K562 (cell line): ENCODE measurements around the gene GLG1. TPM values are rescaled to one million over a fixed set of nuclear protein-coding genes. Genes with fewer than 3 reads are reported as not detected.

Experiments used
- ATAC-seq: fragments of 200-7000 bp; cut with Tn5 transposase; 3 replicates; pipeline ENCODE4 v1.9.1; 2020; ENCODE audit warnings: moderate library complexity
- BruUV-seq: library from RNA; stranded (reverse); fragments of 400-500 nt; replicated peaks from 2 replicates; lab custom pipeline; 2021; lab: Mats Ljungman, UMichigan
- CTCF ChIA-PET: fragments of 300-600 bp; formaldehyde crosslinking; extraction: SDS; loops from one replicate; lab custom pipeline; 2021; ENCODE audit warnings: low intra/inter-chr PET ratio; lab: Yijun Ruan, JAX
- POLR2A ChIA-PET: fragments of 300-600, 350-650 bp; sonication (Branson Sonifier 250); formaldehyde crosslinking; extraction: SDS; loops from one replicate; lab custom pipeline; 2021; ENCODE audit warnings: antibody characterized with exemption, inconsistent platforms; lab: Yijun Ruan, JAX
- DNase-seq, 4 experiments: peaks; one replicate each; pipeline versions ENCODE4 v3.0.0 to v3.0.0-alpha.2; 2011 to 2018; ENCODE audit warnings: low spot score in 3 of 4, mixed read lengths in 3 of 4; ENCODE audit errors: extremely low read depth in 1 of 4
- FAIRE-seq: peaks from 2 replicates; lab custom pipeline; 2011; peaks lifted over from hg19 to GRCh38; lab: Jason Lieb, UNC
- H2AFZ ChIP-seq: 2 replicates; pipeline ENCODE4 v1.6.0; 2011; ENCODE audit warnings: low read depth, low read length, control low read depth, inconsistent platforms
- H3K27ac ChIP-seq: fragments of 200-600 bp; 3 replicates; pipeline ENCODE4 v1.8.0; 2011; ENCODE audit warnings: low read depth, mild to moderate bottlenecking, control low read depth, inconsistent platforms, low read length, moderate library complexity, mixed read lengths; ENCODE audit errors: extremely low read depth
- H3K27me3 ChIP-seq, 2 experiments: fragments of 300-600 bp in 1 of 2; 2 replicates in 1 of 2; 3 replicates in 1 of 2; pipeline versions ENCODE4 v1.6.0 to v1.8.0; 2011; ENCODE audit warnings: inconsistent platforms in 2 of 2, low read length in 2 of 2, mild to moderate bottlenecking in 1 of 2, mixed read lengths in 1 of 2, moderate library complexity in 1 of 2; ENCODE audit not compliant: control insufficient read depth in 2 of 2, insufficient read depth in 2 of 2
- H3K36me3 ChIP-seq: fragments of 300-600 bp; 3 replicates; pipeline ENCODE4 v1.8.0; 2011; ENCODE audit warnings: mild to moderate bottlenecking, low read length, inconsistent platforms; ENCODE audit not compliant: control insufficient read depth, insufficient read depth
- H3K4me1 ChIP-seq, 2 experiments: fragments of 200-600 bp in 1 of 2; replicated peaks in 1 of 2; 2 replicates in 1 of 2; 3 replicates in 1 of 2; pipeline versions ENCODE4 v1.5.1 to v1.8.0; 2011; ENCODE audit warnings: inconsistent platforms in 2 of 2, low read length in 2 of 2, mild to moderate bottlenecking in 1 of 2, mixed read lengths in 1 of 2, moderate library complexity in 1 of 2; ENCODE audit not compliant: control insufficient read depth in 2 of 2, insufficient read depth in 2 of 2
- H3K4me2 ChIP-seq: 2 replicates; pipeline ENCODE4 v1.6.1; 2011; ENCODE audit warnings: low read length, control low read depth, inconsistent platforms, mixed read lengths; ENCODE audit not compliant: insufficient read depth
- H3K4me3 ChIP-seq: fragments of 200-600 bp; sonication (generic), shearing (Covaris generic); 2 replicates; pipeline ENCODE4 v1.5.1; 2016; ENCODE audit warnings: control low read depth, inconsistent platforms
- H3K79me2 ChIP-seq: fragments of 200-600 bp; 3 replicates; pipeline ENCODE4 v1.8.0; 2011; ENCODE audit warnings: low read length, inconsistent platforms; ENCODE audit not compliant: control insufficient read depth, insufficient read depth
- H3K9ac ChIP-seq, 2 experiments: 2 replicates each; pipeline versions ENCODE4 v1.6.0 to v1.6.1; 2011; ENCODE audit warnings: low read depth in 2 of 2, low read length in 2 of 2, control low read depth in 1 of 2, inconsistent platforms in 1 of 2, mild to moderate bottlenecking in 1 of 2, mixed read lengths in 1 of 2; ENCODE audit not compliant: insufficient read depth in 1 of 2
- H3K9me1 ChIP-seq: one replicate; pipeline ENCODE4 v1.6.0; 2011; ENCODE audit warnings: inconsistent platforms, mild to moderate bottlenecking, low read length, moderate library complexity; ENCODE audit not compliant: control insufficient read depth, insufficient read depth
- H3K9me3 ChIP-seq: replicated peaks from 2 replicates; pipeline ENCODE4 v1.5.1; 2011; ENCODE audit warnings: low read depth, low read length, inconsistent platforms; ENCODE audit not compliant: control insufficient read depth, insufficient read depth
- H4K20me1 ChIP-seq: replicated peaks from 2 replicates; pipeline ENCODE4 v1.6.1; 2011; ENCODE audit warnings: low read length, inconsistent platforms, mixed read lengths; ENCODE audit not compliant: control insufficient read depth, insufficient read depth
- BCOR ChIP-seq: fragments of 450-650 bp; IDR thresholded peaks from 2 replicates; pipeline ENCODE4 v1.6.1; 2016
- CBX5 ChIP-seq: IDR thresholded peaks from 2 replicates; pipeline ENCODE4 v1.6.1; 2014; ENCODE audit warnings: low read depth, borderline replicate concordance
- CEBPB ChIP-seq: fragments of 450-650 bp; IDR thresholded peaks from 2 replicates; pipeline ENCODE4 v1.6.1; 2016; ENCODE audit warnings: missing genetic modification characterization, missing compliant biosample characterization
- DPF2 ChIP-seq: fragments of 450-650 bp; IDR thresholded peaks from 2 replicates; pipeline ENCODE4 v1.6.1; 2016
- ESRRB ChIP-seq: fragments of 250-450 bp; sonication (Bioruptor Pico); IDR thresholded peaks from 2 replicates; pipeline ENCODE4 v1.5.0; 2020; ENCODE audit warnings: mild to moderate bottlenecking, moderate library complexity, borderline replicate concordance
- MTA3 ChIP-seq: fragments of 450-650 bp; formaldehyde crosslinking; IDR thresholded peaks from 2 replicates; pipeline ENCODE4 v1.6.1; 2017; ENCODE audit warnings: mild to moderate bottlenecking, borderline replicate concordance
- POLR2AphosphoS5 ChIP-seq: IDR thresholded peaks from 2 replicates; pipeline ENCODE4 v1.6.1; 2011; ENCODE audit warnings: mild to moderate bottlenecking, low read depth, low read length, moderate library complexity; ENCODE audit not compliant: control insufficient read depth, insufficient read depth
- SUPT5H ChIP-seq: fragments of 450-650 bp; IDR thresholded peaks from 2 replicates; pipeline ENCODE4 v1.6.1; 2016
- TEAD2 ChIP-seq: fragments of 450-650 bp; IDR thresholded peaks from 2 replicates; pipeline ENCODE4 v1.6.1; 2016; ENCODE audit warnings: missing genetic modification characterization, control low read depth, missing compliant biosample characterization
- ZNF174 ChIP-seq: fragments of 250-450 bp; sonication (Bioruptor Pico); IDR thresholded peaks from 2 replicates; pipeline ENCODE4 v1.4.0; 2020; ENCODE audit warnings: mild to moderate bottlenecking
- ZNF75A ChIP-seq: fragments of 450-650 bp; formaldehyde crosslinking; IDR thresholded peaks from 2 replicates; pipeline ENCODE4 v1.4.0; 2020; ENCODE audit warnings: mild to moderate bottlenecking
- WGBS: fragments of 100-300 bp; shearing (Covaris generic); methylation state at CpG from one replicate; pipeline ENCODE4 v1.1.6; 2016; ENCODE audit warnings: low coverage, mixed read lengths; ENCODE audit not compliant: insufficient coverage; ENCODE audit errors: missing lambda C conversion rate; 5-methylcytosine and 5-hydroxymethylcytosine counted together
- in situ Hi-C: fragments of 300-500 bp; cut with MboI; formaldehyde crosslinking; loops from 4 replicates; pipeline ENCODE4 v1.15.0; 2018; ENCODE audit warnings: inconsistent platforms, mixed read lengths
- intact Hi-C: fragments of 100-400 bp; cut with micrococcal nuclease; formaldehyde crosslinking; loops from 2 replicates; pipeline ENCODE4 v1.14.2; 2022
- polyA plus RNA-seq, 8 experiments: library from polyadenylated mRNA; depleted of rRNA in 4 of 8; stranded (reverse) in 5 of 8; unstranded in 3 of 8; fragments of >200 nt; fragmentation: Nextera tagmentation in 2 of 8; fragmentation: Illumina TruSeq in 1 of 8; extraction: Ambion mirVana in 2 of 8; extraction: Trizol in 1 of 8; gene quantifications; 2 replicates each; pipeline versions ENCODE4 v1.2.1 to v1.2.3, GENCODE V29; 2011 to 2014; ENCODE audit warnings: inconsistent platforms in 1 of 8, missing spikeins in 1 of 8
- total RNA-seq, 7 experiments: library from RNA; depleted of rRNA in 6 of 7; stranded (reverse); fragments of >200 nt in 6 of 7; fragmentation: Illumina TruSeq in 2 of 7; extraction: Trizol in 2 of 7; gene quantifications; 2 replicates each; pipeline versions ENCODE4 v1.2.1 to v1.2.3, GENCODE V29; 2011 to 2021; ENCODE audit warnings: low replicate concordance in 1 of 7
- TF ChIP-seq, protein P1 (sequence below): sonication (generic); formaldehyde crosslinking; IDR thresholded peaks from 2 replicates; pipeline ENCODE4 v1.8.1; 2023; ENCODE audit warnings: mild to moderate bottlenecking, missing genetic modification reagents

The GLG1 gene
- total and polyA plus RNA-seq, 9 of the 15 experiments (the other 6 are each of a cell fraction or from before 2014, with no cell fraction given) = 6.2 to 36.0 (median 23.6) TPM

DNA sequence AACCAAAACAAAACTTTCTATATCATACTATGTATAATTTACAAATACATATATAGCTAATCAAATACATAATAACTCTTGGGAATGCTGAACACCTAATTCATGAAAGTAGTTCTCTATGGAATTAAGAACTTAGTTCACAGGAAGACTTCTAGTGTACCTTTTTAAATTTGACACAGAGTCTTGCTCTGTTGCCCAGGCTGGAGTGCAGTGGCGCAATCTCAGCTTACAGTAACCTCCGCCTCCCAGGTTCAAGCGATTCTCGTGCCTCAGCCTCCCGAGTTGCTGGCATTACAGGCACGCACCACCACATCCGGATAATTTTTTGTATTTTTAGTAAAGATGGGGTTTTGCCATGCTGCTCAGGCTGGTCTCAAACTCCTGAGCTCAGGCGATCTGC lies 35.1 kb upstream of the GLG1 start:
- Histone ChIP-seq H3K27me3 (no peaks in the 10 kb centered on the region), H3K4me1 (no peaks in the 10 kb centered on the region), H3K79me2 (no peaks in the 10 kb centered on the region; the same call in 2 of the 3 replicates), H3K36me3 (peaks cover 93% of the 10 kb centered on the region), H3K9me3 (no peaks in the 10 kb centered on the region), H3K27ac (no peak overlapping the region), H4K20me1 (peaks cover 4% of the 10 kb centered on the region; the same call in 1 of the 2 replicates), H2AFZ (no peak overlapping the region), H3K4me3 (no peak overlapping the region), H3K4me2 (no peak overlapping the region), H3K9me1 (no peaks in the 10 kb centered on the region), H3K9ac (no peak overlapping the region)
- TF ChIP-seq SUPT5H (0 out of 2 replicates have a peak, but pooled peaks have one; percentile 19), CBX5 (no peak), MTA3 (no peak), CEBPB (tag) (peak; percentile 50)
- no peak for DNase-seq
- FAIRE-seq = no peak
- no peak for ATAC-seq
- 94% methylated on average over 8 of the region's 8 CpGs for WGBS
- BruUV-seq = no TSS peak
- CTCF ChIA-PET = no interaction called here
- in situ Hi-C loops (no loop called here), intact Hi-C loops (no loop called here)
- POLR2A ChIA-PET = interaction anchor here (0.7 to 1.3 kb wide), 3 partner anchors 10 to 203 kb away, joined by 3 to 6 read pairs (median 3); no protein-coding TSS in a partner anchor

DNA sequence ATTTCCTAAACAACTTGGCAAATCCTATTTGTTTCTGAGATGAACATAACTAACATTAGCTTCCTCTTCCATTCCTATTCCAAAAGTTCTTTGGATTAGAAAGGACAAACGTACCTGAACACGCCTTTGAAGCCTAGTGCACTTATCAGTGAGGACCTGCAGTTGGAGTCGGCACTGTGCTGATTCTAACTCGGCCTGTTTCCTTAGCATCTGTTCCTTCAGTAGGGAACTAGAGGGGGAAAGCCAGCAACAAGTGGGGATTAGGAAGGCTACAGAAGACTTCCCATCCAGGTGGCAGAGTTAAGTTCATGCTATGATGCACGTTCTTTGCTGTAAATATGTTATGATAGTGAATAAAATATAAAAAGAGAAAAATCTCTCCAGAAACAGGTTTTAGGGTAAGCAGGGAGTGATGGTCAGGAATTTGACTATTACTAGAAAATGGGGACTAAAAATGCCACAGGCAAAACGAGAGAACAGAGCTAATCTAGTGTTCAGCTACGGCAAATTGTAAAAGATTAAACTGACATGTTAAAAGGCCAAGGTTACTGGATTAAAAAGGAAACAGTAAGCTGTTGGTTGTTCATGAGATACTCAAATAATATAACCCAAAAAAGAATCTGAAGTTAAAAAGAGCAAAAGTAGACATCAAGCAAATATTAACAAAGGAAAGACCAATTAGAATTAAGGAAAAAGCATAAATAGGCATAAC lies 31.0 kb upstream of the GLG1 start:
- 85% methylated on average over 7 of the region's 7 CpGs for WGBS
- peaks cover 93% of the 10 kb centered on the region for H3K36me3 ChIP-seq
- intact Hi-C loops = no loop called here
- no peaks in the 10 kb centered on the region for H3K9me1 ChIP-seq
- H3K4me1 ChIP-seq = no peaks in the 10 kb centered on the region
- H3K27ac ChIP-seq = no peak overlapping the region
- no peak overlapping the region for H3K4me3 ChIP-seq
- H3K79me2 ChIP-seq = no peaks in the 10 kb centered on the region; the same call in 2 of the 3 replicates
- no peak for FAIRE-seq
- no peak overlapping the region for H3K4me2 ChIP-seq
- DNase-seq = no peak
- TSS peak; percentile 9 for BruUV-seq
- no peaks in the 10 kb centered on the region for H3K9me3 ChIP-seq
- CTCF ChIA-PET = no interaction called here
- no peak overlapping the region for H3K9ac ChIP-seq
- H4K20me1 ChIP-seq = no peaks in the 10 kb centered on the region
- no peaks in the 10 kb centered on the region for H3K27me3 ChIP-seq
- in situ Hi-C loops = loop anchor here (10.0 kb wide), 1 partner anchor 323 kb away; no protein-coding TSS in a partner anchor
- ATAC-seq = no peak
- H2AFZ ChIP-seq = no peak overlapping the region
- POLR2A ChIA-PET = interaction anchor here (1.1 to 1.8 kb wide), 4 partner anchors 9 to 176 kb away, joined by 3 to 4 read pairs (median 4); partner anchors contain the start of gene GLG1
- TF ChIP-seq ESRRB (CRISPR knock-in tag) = no peak
- TF ChIP-seq, protein P1, sequence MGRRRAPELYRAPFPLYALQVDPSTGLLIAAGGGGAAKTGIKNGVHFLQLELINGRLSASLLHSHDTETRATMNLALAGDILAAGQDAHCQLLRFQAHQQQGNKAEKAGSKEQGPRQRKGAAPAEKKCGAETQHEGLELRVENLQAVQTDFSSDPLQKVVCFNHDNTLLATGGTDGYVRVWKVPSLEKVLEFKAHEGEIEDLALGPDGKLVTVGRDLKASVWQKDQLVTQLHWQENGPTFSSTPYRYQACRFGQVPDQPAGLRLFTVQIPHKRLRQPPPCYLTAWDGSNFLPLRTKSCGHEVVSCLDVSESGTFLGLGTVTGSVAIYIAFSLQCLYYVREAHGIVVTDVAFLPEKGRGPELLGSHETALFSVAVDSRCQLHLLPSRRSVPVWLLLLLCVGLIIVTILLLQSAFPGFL (CRISPR knock-in tag) = no peak
- TF ChIP-seq ZNF75A (CRISPR knock-in tag) = no peak
- no peak for TF ChIP-seq TEAD2 (tag)
- no peak for TF ChIP-seq BCOR
- TF ChIP-seq ZNF174 (CRISPR knock-in tag) = no peak
- no peak for TF ChIP-seq POLR2AphosphoS5
- TF ChIP-seq DPF2 = no peak
